Neural progenitor cell (in vitro differentiated cells): ENCODE results near the gene HTT-AS. TPM values are rescaled to one million over a fixed set of nuclear protein-coding genes. Genes with fewer than 3 reads are reported as not detected.

Experiments
- DNase-seq: peaks from one replicate; pipeline ENCODE4 v3.0.0-alpha.2; 2016; ENCODE audit warnings: low spot score
- H2AFZ ChIP-seq: fragments of 200-600 bp; sonication (generic); replicated peaks from 2 replicates; pipeline ENCODE4 v1.6.1; 2016; ENCODE audit warnings: antibody characterized with exemption
- H3F3A ChIP-seq: fragments of 200-600 bp; sonication (generic); 2 replicates; pipeline ENCODE4 v1.6.1; 2016; ENCODE audit warnings: antibody characterized with exemption, low read depth
- H3K27ac ChIP-seq: fragments of 200-600 bp; sonication (generic); 2 replicates; pipeline ENCODE4 v1.5.1; 2016; ENCODE audit warnings: mild to moderate bottlenecking
- H3K27me3 ChIP-seq: fragments of 200-600 bp; sonication (generic); 2 replicates; pipeline ENCODE4 v1.6.1; 2016; ENCODE audit warnings: mild to moderate bottlenecking, moderate library complexity
- H3K36me3 ChIP-seq: fragments of 200-600 bp; sonication (generic); 2 replicates; pipeline ENCODE4 v1.5.1; 2016
- H3K4me1 ChIP-seq: fragments of 200-600 bp; sonication (generic); 2 replicates; pipeline ENCODE4 v1.6.1; 2016; ENCODE audit warnings: mixed run types
- H3K4me2 ChIP-seq: fragments of 200-600 bp; sonication (generic); 2 replicates; pipeline ENCODE4 v1.6.1; 2016
- H3K4me3 ChIP-seq: fragments of 200-600 bp; sonication (generic); 2 replicates; pipeline ENCODE4 v1.5.1; 2016
- H3K79me2 ChIP-seq: fragments of 200-600 bp; sonication (generic); 2 replicates; pipeline ENCODE4 v1.6.1; 2016; ENCODE audit warnings: low read depth
- H3K9ac ChIP-seq: fragments of 200-600 bp; sonication (generic); 2 replicates; pipeline ENCODE4 v1.6.1; 2016
- H3K9me3 ChIP-seq: fragments of 200-600 bp; sonication (generic); 2 replicates; pipeline ENCODE4 v1.5.1; 2016; ENCODE audit warnings: low read depth
- H4K20me1 ChIP-seq: fragments of 200-600 bp; sonication (generic); 2 replicates; pipeline ENCODE4 v1.6.1; 2016; ENCODE audit warnings: low read depth
- H3K27ac Mint-ChIP-seq: 3 replicates; pipeline ENCODE4 v1.8.0; 2021; ENCODE audit warnings: mixed read lengths
- H3K27me3 Mint-ChIP-seq: 2 replicates; pipeline ENCODE4 v1.8.0; 2022; ENCODE audit warnings: low read depth, mild to moderate bottlenecking, inconsistent platforms, moderate library complexity, mixed read lengths; ENCODE audit not compliant: insufficient read depth
- H3K36me3 Mint-ChIP-seq: 3 replicates; pipeline ENCODE4 v1.8.0; 2021; ENCODE audit warnings: mixed read lengths
- H3K4me1 Mint-ChIP-seq: 3 replicates; pipeline ENCODE4 v1.8.0; 2021; ENCODE audit warnings: mixed read lengths
- H3K4me3 Mint-ChIP-seq: 3 replicates; pipeline ENCODE4 v1.8.0; 2021; ENCODE audit warnings: mild to moderate bottlenecking, moderate library complexity, mixed read lengths
- H3K9me3 Mint-ChIP-seq: 3 replicates; pipeline ENCODE4 v1.8.0; 2020; ENCODE audit warnings: mixed read lengths
- CTCF ChIP-seq: fragments of 200-600 bp; sonication (generic); IDR thresholded peaks from 2 replicates; pipeline ENCODE4 v1.5.1; 2017; ENCODE audit warnings: antibody characterized with exemption, mild to moderate bottlenecking
- EZH2 ChIP-seq: fragments of 200-600 bp; sonication (generic); IDR thresholded peaks from 2 replicates; pipeline ENCODE4 v1.6.1; 2017; ENCODE audit warnings: antibody characterized with exemption, mild to moderate bottlenecking, moderate library complexity
- EZH2phosphoT487 ChIP-seq: fragments of 200-600 bp; sonication (generic); IDR thresholded peaks from 2 replicates; pipeline ENCODE4 v1.6.1; 2017; ENCODE audit warnings: antibody characterized with exemption
- total RNA-seq: library from RNA; depleted of rRNA; stranded (reverse); fragments of >200 nt; gene quantifications from 2 replicates; pipeline ENCODE4 v1.2.3, GENCODE V29; 2015; ENCODE audit warnings: low replicate concordance

The HTT-AS gene
- total RNA-seq, 1 donor from 2014 or later, result not detected

- no peaks in the 10 kb centered on the region for H3K27me3 ChIP-seq
- H3K9me3 ChIP-seq, result no peaks in the 10 kb centered on the region
- Mint-ChIP-seq H3K27ac (no peak overlapping the region), H3K36me3 (no peaks in the 10 kb centered on the region), H3K27me3 (peaks cover 2% of the 10 kb centered on the region), H3K4me3 (no peak overlapping the region), H3K4me1 (no peaks in the 10 kb centered on the region), H3K9me3 (peaks cover 5% of the 10 kb centered on the region)
- H3K36me3 ChIP-seq, result no peaks in the 10 kb centered on the region
- no peaks in the 10 kb centered on the region for H3K4me1 ChIP-seq
- H3K4me3 ChIP-seq, result no peak overlapping the region
- H4K20me1 ChIP-seq, result no peaks in the 10 kb centered on the region
- H2AFZ ChIP-seq, result no peak overlapping the region
- DNase-seq, result no peak
- no peaks in the 10 kb centered on the region for H3F3A ChIP-seq
- TF ChIP-seq CTCF (no peak), EZH2phosphoT487 (no peak), EZH2 (no peak)
- H3K27ac ChIP-seq, result no peak overlapping the region
- no peaks in the 10 kb centered on the region for H3K79me2 ChIP-seq
- H3K9ac ChIP-seq, result no peak overlapping the region
- H3K4me2 ChIP-seq, result no peak overlapping the region
Measured at GRCh38 chr4:3026540-3026939, 47.8 kb downstream of the HTT-AS start.

- H3K4me3 Mint-ChIP-seq, result no peak overlapping the region
- Histone ChIP-seq H3K9ac (no peak overlapping the region), H2AFZ (no peak overlapping the region), H3K27me3 (no peaks in the 10 kb centered on the region), H3K4me3 (no peak overlapping the region), H3K27ac (no peak overlapping the region), H3K79me2 (no peaks in the 10 kb centered on the region), H3K4me1 (no peaks in the 10 kb centered on the region), H3F3A (no peaks in the 10 kb centered on the region), H3K4me2 (no peak overlapping the region), H3K9me3 (no peaks in the 10 kb centered on the region), H3K36me3 (no peaks in the 10 kb centered on the region), H4K20me1 (no peaks in the 10 kb centered on the region)
- no peaks in the 10 kb centered on the region for H3K36me3 Mint-ChIP-seq
- DNase-seq, result no peak
- peaks cover 2% of the 10 kb centered on the region for H3K27me3 Mint-ChIP-seq
- no peak overlapping the region for H3K27ac Mint-ChIP-seq
- peaks cover 5% of the 10 kb centered on the region for H3K9me3 Mint-ChIP-seq
- TF ChIP-seq CTCF (no peak), EZH2phosphoT487 (no peak)
- H3K4me1 Mint-ChIP-seq, result no peaks in the 10 kb centered on the region
Measured at GRCh38 chr4:3025881-3026280, 48.5 kb downstream of the HTT-AS start.

- peaks cover 5% of the 10 kb centered on the region for H3K9me3 Mint-ChIP-seq
- peaks cover 9% of the 10 kb centered on the region for H3K4me1 Mint-ChIP-seq
- Histone ChIP-seq H3K4me2 (no peak overlapping the region), H2AFZ (no peak overlapping the region), H3K36me3 (no peaks in the 10 kb centered on the region), H3K4me1 (no peaks in the 10 kb centered on the region), H3F3A (no peaks in the 10 kb centered on the region), H4K20me1 (no peaks in the 10 kb centered on the region), H3K4me3 (no peak overlapping the region), H3K27ac (no peak overlapping the region), H3K27me3 (no peaks in the 10 kb centered on the region), H3K9me3 (no peaks in the 10 kb centered on the region), H3K79me2 (no peaks in the 10 kb centered on the region), H3K9ac (no peak overlapping the region)
- no peak overlapping the region for H3K4me3 Mint-ChIP-seq
- no peaks in the 10 kb centered on the region for H3K36me3 Mint-ChIP-seq
- no peak for TF ChIP-seq EZH2phosphoT487
- TF ChIP-seq CTCF, result no peak
- TF ChIP-seq EZH2, result no peak
- H3K27ac Mint-ChIP-seq, result no peak overlapping the region
- no peak for DNase-seq
- H3K27me3 Mint-ChIP-seq, result peaks cover 3% of the 10 kb centered on the region
Measured at GRCh38 chr4:3022651-3023050, 51.7 kb downstream of the HTT-AS start.

GRCh38 chr4:3022112-3022511 lies 52.2 kb downstream of the HTT-AS start:
- H3F3A ChIP-seq, result no peaks in the 10 kb centered on the region
- H3K4me2 ChIP-seq, result no peak overlapping the region
- H3K27ac Mint-ChIP-seq, result no peak overlapping the region
- H4K20me1 ChIP-seq, result no peaks in the 10 kb centered on the region
- H3K27me3 ChIP-seq, result no peaks in the 10 kb centered on the region
- no peak overlapping the region for H2AFZ ChIP-seq
- no peak for TF ChIP-seq CTCF
- no peak for TF ChIP-seq EZH2phosphoT487
- no peak for TF ChIP-seq EZH2
- H3K4me3 ChIP-seq, result no peak overlapping the region
- peaks cover 5% of the 10 kb centered on the region for H3K9me3 Mint-ChIP-seq
- H3K36me3 Mint-ChIP-seq, result no peaks in the 10 kb centered on the region
- H3K4me1 Mint-ChIP-seq, result peaks cover 9% of the 10 kb centered on the region
- no peaks in the 10 kb centered on the region for H3K9me3 ChIP-seq
- no peak for DNase-seq
- H3K27ac ChIP-seq, result no peak overlapping the region
- H3K79me2 ChIP-seq, result no peaks in the 10 kb centered on the region
- no peaks in the 10 kb centered on the region for H3K36me3 ChIP-seq
- H3K9ac ChIP-seq, result no peak overlapping the region
- no peak overlapping the region for H3K4me3 Mint-ChIP-seq
- H3K4me1 ChIP-seq, result no peaks in the 10 kb centered on the region
- peaks cover 3% of the 10 kb centered on the region for H3K27me3 Mint-ChIP-seq
